GM12878 (cell line): ENCODE data around the gene SURF2. TPM values are rescaled to one million over a fixed set of nuclear protein-coding genes. Genes with fewer than 3 reads are reported as not detected.

Source experiments
- ATAC-seq: fragments of 200-7000 bp; cut with Tn5 transposase; 3 replicates; pipeline ENCODE4 v1.9.1; 2020; ENCODE audit warnings: mild to moderate bottlenecking, moderate library complexity
- BruUV-seq: library from RNA; stranded (reverse); fragments of 400-500 nt; replicated peaks from 2 replicates; lab custom pipeline; 2021; lab: Mats Ljungman, UMichigan
- CTCF ChIA-PET: fragments of 300-600 bp; sonication (Branson Sonifier 250); formaldehyde crosslinking; extraction: SDS; loops from one replicate; lab custom pipeline; 2021; ENCODE audit warnings: inconsistent platforms; lab: Yijun Ruan, JAX
- POLR2A ChIA-PET: fragments of 350-600 bp; formaldehyde crosslinking; extraction: SDS; loops from one replicate; lab custom pipeline; 2021; ENCODE audit warnings: inconsistent platforms; lab: Charles Lee
- RAD21 ChIA-PET: fragments of 300-600 bp; sonication (Branson Sonifier 250); formaldehyde crosslinking; loops from one replicate; lab custom pipeline; 2023; ENCODE audit warnings: antibody characterized with exemption; ENCODE audit not compliant: unreplicated experiment; lab: Charles Lee
- SMC1A ChIA-PET: fragments of 300-600 bp; sonication (Branson Sonifier 250); formaldehyde crosslinking; loops from one replicate; lab custom pipeline; 2023; ENCODE audit not compliant: unreplicated experiment, uncharacterized antibody; lab: Charles Lee
- DNase-seq: peaks from one replicate; pipeline ENCODE4 v3.0.0-alpha.2; 2011; ENCODE audit warnings: low read depth, low spot score
- FAIRE-seq: peaks from 3 replicates; lab custom pipeline; 2011; peaks lifted over from hg19 to GRCh38; lab: Jason Lieb, UNC
- H2AFZ ChIP-seq: 2 replicates; pipeline ENCODE4 v1.6.0; 2011; ENCODE audit warnings: low read depth, low read length, control low read depth; ENCODE audit not compliant: control insufficient read depth
- H3K27ac ChIP-seq: 2 replicates; pipeline ENCODE4 v1.5.1; 2011; ENCODE audit warnings: control low read depth; ENCODE audit not compliant: control insufficient read depth, insufficient read depth
- H3K27me3 ChIP-seq, 2 experiments: replicated peaks in 1 of 2; 2 replicates each; pipeline versions ENCODE4 v1.6.0 to v1.6.1; 2011; ENCODE audit warnings: low read length in 1 of 2; ENCODE audit not compliant: control insufficient read depth in 2 of 2, insufficient read depth in 2 of 2
- H3K36me3 ChIP-seq, 2 experiments: 2 replicates each; pipeline ENCODE4 v1.5.1; 2011; ENCODE audit warnings: low read length in 1 of 2; ENCODE audit not compliant: control insufficient read depth in 2 of 2, insufficient read depth in 2 of 2
- H3K4me1 ChIP-seq: 2 replicates; pipeline ENCODE4 v1.6.1; 2011; ENCODE audit warnings: mild to moderate bottlenecking, low read length, moderate library complexity, mixed read lengths; ENCODE audit not compliant: control insufficient read depth, insufficient read depth
- H3K4me2 ChIP-seq: 2 replicates; pipeline ENCODE4 v1.6.0; 2011; ENCODE audit warnings: control low read depth; ENCODE audit not compliant: control insufficient read depth, insufficient read depth
- H3K4me3 ChIP-seq: fragments of 200-600 bp; sonication (generic); 2 replicates; pipeline ENCODE4 v1.5.1; 2016
- H3K79me2 ChIP-seq: 2 replicates; pipeline ENCODE4 v1.6.0; 2011; ENCODE audit warnings: low read length; ENCODE audit not compliant: control insufficient read depth, insufficient read depth
- H3K9ac ChIP-seq: 2 replicates; pipeline ENCODE4 v1.8.0; 2011; ENCODE audit warnings: low read length, control low read depth, mixed read lengths; ENCODE audit not compliant: control insufficient read depth, insufficient read depth
- H3K9me3 ChIP-seq: replicated peaks from 3 replicates; pipeline ENCODE4 v1.5.1; 2011; ENCODE audit warnings: mild to moderate bottlenecking, low read length; ENCODE audit not compliant: control insufficient read depth, insufficient read depth
- H4K20me1 ChIP-seq: 2 replicates; pipeline ENCODE4 v1.6.0; 2011; ENCODE audit not compliant: control insufficient read depth, insufficient read depth
- BHLHE40 ChIP-seq, 2 experiments: fragments of 450-650 bp in 1 of 2; IDR thresholded peaks; 2 replicates each; pipeline ENCODE4 v1.6.1; 2011 to 2017; ENCODE audit warnings: low read depth in 2 of 2, borderline replicate concordance in 1 of 2, improper control_type of control experiment in 1 of 2, low read length in 1 of 2, mild to moderate bottlenecking in 1 of 2
- HDGF ChIP-seq: fragments of 450-650 bp; IDR thresholded peaks from 2 replicates; pipeline ENCODE4 v1.6.1; 2016; ENCODE audit warnings: antibody characterized with exemption
- MEF2A ChIP-seq: IDR thresholded peaks from 2 replicates; pipeline ENCODE4 v1.6.1; 2011; ENCODE audit warnings: low read depth, mild to moderate bottlenecking, low read length, moderate library complexity; ENCODE audit not compliant: insufficient read depth
- SREBF1 ChIP-seq: IDR thresholded peaks from 2 replicates; pipeline ENCODE4 v1.6.1; 2012; ENCODE audit warnings: mild to moderate bottlenecking, low read length
- ZNF384 ChIP-seq: IDR thresholded peaks from 2 replicates; pipeline ENCODE4 v1.6.1; 2012; ENCODE audit warnings: low read depth, mild to moderate bottlenecking, low read length, improper control_type of control experiment, borderline replicate concordance
- WGBS: methylation state at CpG from one replicate; pipeline ENCODE4 v1.1.6; 2016; ENCODE audit warnings: low lambda C conversion rate; ENCODE audit not compliant: insufficient replicate concordance, insufficient coverage; ENCODE audit errors: missing lambda C conversion rate; 5-methylcytosine and 5-hydroxymethylcytosine counted together
- in situ Hi-C: fragments of 300-500 bp; cut with MboI; formaldehyde crosslinking; loops from 9 replicates; pipeline ENCODE4 v1.14.3; 2018; ENCODE audit warnings: mixed read lengths
- intact Hi-C: fragments of 100-400 bp; cut with micrococcal nuclease; formaldehyde crosslinking; loops from one replicate; pipeline ENCODE4 v1.14.2; 2022; ENCODE audit not compliant: unreplicated experiment
- polyA plus RNA-seq, 11 experiments: library from polyadenylated mRNA; depleted of rRNA in 4 of 11; unstranded in 6 of 11; stranded (reverse) in 5 of 11; fragments of >200 nt; fragmentation: Nextera tagmentation in 4 of 11; fragmentation: Illumina TruSeq in 1 of 11; extraction: Ambion mirVana in 4 of 11; extraction: Trizol in 1 of 11; gene quantifications; 1 replicate in 1 of 11; 2 replicates in 10 of 11; pipeline versions ENCODE4 v1.2.1 to v1.2.3, GENCODE V29; 2011 to 2016; ENCODE audit warnings: inconsistent platforms in 2 of 11, missing spikeins in 2 of 11, low read depth in 1 of 11
- total RNA-seq, 4 experiments: library from RNA; depleted of rRNA in 3 of 4; stranded (reverse); fragments of >200 nt in 3 of 4; fragmentation: Illumina TruSeq in 1 of 4; extraction: Trizol in 1 of 4; gene quantifications; 2 replicates each; pipeline versions ENCODE4 v1.2.1 to v1.2.3, GENCODE V29; 2013 to 2021
- TF ChIP-seq, protein P1 (sequence below): fragments of 450-650 bp; formaldehyde crosslinking; IDR thresholded peaks from 2 replicates; pipeline ENCODE4 v1.4.0; 2020; ENCODE audit warnings: mild to moderate bottlenecking, moderate library complexity
- TF ChIP-seq, protein P2 (sequence below): fragments of 450-650 bp; conservative IDR thresholded peaks from 2 replicates; pipeline ENCODE4 v1.6.1; 2017; ENCODE audit warnings: mild to moderate bottlenecking, moderate library complexity
- TF ChIP-seq, protein P3 (sequence below): IDR thresholded peaks from 2 replicates; pipeline ENCODE4 v1.6.1; 2011; ENCODE audit warnings: borderline replicate concordance, low read depth, mild to moderate bottlenecking, moderate library complexity, low read length; ENCODE audit not compliant: insufficient read depth, poor library complexity, severe bottlenecking

The SURF2 gene
- total and polyA plus RNA-seq, 10 of the 15 experiments (the other 5 are each of a cell fraction or from before 2014, with no cell fraction given) = 4.0 to 41.7 (median 20.8) TPM

DNA sequence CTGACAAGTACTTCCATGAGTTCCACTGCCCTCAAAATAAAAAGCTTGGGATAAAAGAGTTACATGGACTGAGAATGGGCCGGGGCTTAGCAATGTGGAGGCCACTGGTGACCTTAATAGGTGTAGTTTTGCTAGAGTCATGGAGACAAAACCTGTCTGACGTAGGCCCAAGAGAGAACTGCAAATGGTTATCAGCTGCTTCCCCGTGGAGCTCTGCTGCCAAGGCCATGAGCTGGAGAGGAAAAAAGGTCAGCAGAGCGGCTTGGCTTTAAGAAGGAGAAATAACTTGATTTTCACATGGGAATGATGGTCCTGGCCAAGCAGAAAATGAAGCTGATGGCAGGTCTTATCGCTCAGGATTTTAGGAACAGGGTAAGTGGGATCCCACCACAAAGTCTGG is 16.7 kb upstream of the SURF2 start:
- H3K9ac ChIP-seq = no peak overlapping the region
- in situ Hi-C loops (no loop called here), intact Hi-C loops (loop anchor here (5.0 kb wide), 1 partner anchor 33 kb away; no protein-coding TSS in a partner anchor)
- POLR2A ChIA-PET = no interaction called here
- peaks cover 15% of the 10 kb centered on the region for H3K4me1 ChIP-seq
- SMC1A ChIA-PET = no interaction called here
- peaks cover 18% of the 10 kb centered on the region for H3K79me2 ChIP-seq
- H3K9me3 ChIP-seq = no peaks in the 10 kb centered on the region
- peaks cover 6 to 18% of the 10 kb centered on the region in 2 experiments for H3K36me3 ChIP-seq
- no peak for DNase-seq
- no peak overlapping the region for H3K4me2 ChIP-seq
- CTCF ChIA-PET = interaction anchor here (0.8 to 1.1 kb wide), 2 partner anchors 16 to 192 kb away, joined by 3 read pairs; no protein-coding TSS in a partner anchor
- H4K20me1 ChIP-seq = no peaks in the 10 kb centered on the region
- no peak overlapping the region for H3K4me3 ChIP-seq
- no peak for FAIRE-seq
- no TSS peak for BruUV-seq
- no peak overlapping the region for H2AFZ ChIP-seq
- no peaks in the 10 kb centered on the region for H3K27me3 ChIP-seq
- no peak for ATAC-seq
- 100% methylated on average over 5 of the region's 5 CpGs for WGBS
- H3K27ac ChIP-seq = no peak overlapping the region
- RAD21 ChIA-PET = interaction anchor here (0.8 kb wide), 1 partner anchor 404 kb away, joined by 3 read pairs; no protein-coding TSS in a partner anchor
- TF ChIP-seq, protein P1, sequence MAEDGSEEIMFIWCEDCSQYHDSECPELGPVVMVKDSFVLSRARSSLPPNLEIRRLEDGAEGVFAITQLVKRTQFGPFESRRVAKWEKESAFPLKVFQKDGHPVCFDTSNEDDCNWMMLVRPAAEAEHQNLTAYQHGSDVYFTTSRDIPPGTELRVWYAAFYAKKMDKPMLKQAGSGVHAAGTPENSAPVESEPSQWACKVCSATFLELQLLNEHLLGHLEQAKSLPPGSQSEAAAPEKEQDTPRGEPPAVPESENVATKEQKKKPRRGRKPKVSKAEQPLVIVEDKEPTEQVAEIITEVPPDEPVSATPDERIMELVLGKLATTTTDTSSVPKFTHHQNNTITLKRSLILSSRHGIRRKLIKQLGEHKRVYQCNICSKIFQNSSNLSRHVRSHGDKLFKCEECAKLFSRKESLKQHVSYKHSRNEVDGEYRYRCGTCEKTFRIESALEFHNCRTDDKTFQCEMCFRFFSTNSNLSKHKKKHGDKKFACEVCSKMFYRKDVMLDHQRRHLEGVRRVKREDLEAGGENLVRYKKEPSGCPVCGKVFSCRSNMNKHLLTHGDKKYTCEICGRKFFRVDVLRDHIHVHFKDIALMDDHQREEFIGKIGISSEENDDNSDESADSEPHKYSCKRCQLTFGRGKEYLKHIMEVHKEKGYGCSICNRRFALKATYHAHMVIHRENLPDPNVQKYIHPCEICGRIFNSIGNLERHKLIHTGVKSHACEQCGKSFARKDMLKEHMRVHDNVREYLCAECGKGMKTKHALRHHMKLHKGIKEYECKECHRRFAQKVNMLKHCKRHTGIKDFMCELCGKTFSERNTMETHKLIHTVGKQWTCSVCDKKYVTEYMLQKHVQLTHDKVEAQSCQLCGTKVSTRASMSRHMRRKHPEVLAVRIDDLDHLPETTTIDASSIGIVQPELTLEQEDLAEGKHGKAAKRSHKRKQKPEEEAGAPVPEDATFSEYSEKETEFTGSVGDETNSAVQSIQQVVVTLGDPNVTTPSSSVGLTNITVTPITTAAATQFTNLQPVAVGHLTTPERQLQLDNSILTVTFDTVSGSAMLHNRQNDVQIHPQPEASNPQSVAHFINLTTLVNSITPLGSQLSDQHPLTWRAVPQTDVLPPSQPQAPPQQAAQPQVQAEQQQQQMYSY (CRISPR knock-in tag) = no peak
- TF ChIP-seq, protein P2, sequence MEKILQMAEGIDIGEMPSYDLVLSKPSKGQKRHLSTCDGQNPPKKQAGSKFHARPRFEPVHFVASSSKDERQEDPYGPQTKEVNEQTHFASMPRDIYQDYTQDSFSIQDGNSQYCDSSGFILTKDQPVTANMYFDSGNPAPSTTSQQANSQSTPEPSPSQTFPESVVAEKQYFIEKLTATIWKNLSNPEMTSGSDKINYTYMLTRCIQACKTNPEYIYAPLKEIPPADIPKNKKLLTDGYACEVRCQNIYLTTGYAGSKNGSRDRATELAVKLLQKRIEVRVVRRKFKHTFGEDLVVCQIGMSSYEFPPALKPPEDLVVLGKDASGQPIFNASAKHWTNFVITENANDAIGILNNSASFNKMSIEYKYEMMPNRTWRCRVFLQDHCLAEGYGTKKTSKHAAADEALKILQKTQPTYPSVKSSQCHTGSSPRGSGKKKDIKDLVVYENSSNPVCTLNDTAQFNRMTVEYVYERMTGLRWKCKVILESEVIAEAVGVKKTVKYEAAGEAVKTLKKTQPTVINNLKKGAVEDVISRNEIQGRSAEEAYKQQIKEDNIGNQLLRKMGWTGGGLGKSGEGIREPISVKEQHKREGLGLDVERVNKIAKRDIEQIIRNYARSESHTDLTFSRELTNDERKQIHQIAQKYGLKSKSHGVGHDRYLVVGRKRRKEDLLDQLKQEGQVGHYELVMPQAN = no peak
- TF ChIP-seq ZNF384 (no peak), SREBF1 (no peak), BHLHE40 (IDR thresholded peaks at IDR 0.05; ENCODE audit: borderline replicate concordance in 1 of 2, low read depth in 2 of 2, low read length in 1 of 2) (no peak), HDGF (no peak), MEF2A (no peak)
- TF ChIP-seq, protein P3, sequence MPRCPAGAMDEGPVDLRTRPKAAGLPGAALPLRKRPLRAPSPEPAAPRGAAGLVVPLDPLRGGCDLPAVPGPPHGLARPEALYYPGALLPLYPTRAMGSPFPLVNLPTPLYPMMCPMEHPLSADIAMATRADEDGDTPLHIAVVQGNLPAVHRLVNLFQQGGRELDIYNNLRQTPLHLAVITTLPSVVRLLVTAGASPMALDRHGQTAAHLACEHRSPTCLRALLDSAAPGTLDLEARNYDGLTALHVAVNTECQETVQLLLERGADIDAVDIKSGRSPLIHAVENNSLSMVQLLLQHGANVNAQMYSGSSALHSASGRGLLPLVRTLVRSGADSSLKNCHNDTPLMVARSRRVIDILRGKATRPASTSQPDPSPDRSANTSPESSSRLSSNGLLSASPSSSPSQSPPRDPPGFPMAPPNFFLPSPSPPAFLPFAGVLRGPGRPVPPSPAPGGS = no peak
- TF ChIP-seq, all 136 proteins: peak for 0
